ENCODE measurements around the gene ZNF236.

Gene ZNF236

DNA sequence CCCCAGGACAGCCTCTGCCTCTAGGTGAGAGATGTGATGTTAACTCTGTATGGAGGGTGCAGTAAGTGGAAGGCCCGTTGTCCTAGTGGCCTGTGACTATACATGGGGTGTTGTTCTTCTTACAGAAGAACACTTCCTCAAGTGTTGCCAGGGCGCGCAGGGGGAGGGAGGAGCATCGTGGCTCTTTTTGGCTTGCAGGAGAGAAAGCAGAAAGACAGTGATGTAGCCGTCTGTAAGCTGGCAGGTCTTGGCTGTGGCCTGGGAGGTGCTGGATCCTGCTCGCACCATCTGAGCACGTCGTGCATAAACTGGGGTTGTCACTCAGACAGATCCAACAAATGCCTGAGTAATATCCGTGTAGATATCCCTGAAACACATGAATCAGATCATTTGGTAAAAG lies 44.3 kb downstream of the ZNF236 start:
- DNase-seq, result no peak

- DNase-seq, result no peak
These were observed 51.0 kb downstream of the ZNF236 start for GRCh38 chr18:76873311-76873710.

DNA sequence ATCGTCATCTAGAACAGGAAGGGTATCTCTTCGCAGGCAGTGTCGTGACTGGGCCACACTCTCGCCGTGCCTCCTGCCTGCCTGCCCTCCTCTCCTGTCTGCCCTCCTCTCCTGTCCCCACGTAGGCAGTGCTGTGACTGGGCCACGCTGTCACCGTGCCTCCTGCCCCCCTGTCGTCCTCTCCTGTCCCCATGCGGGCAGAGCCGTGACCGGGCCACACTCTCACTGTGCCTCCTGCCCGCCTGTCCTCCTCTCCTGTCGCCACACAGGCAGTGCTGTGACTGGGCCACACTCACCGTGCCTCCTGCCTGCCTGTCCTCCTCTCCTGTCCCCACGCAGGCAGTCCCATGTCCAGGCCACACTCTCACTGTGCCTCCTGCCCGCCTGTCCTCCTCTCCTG lies 51.4 kb downstream of the ZNF236 start:
- DNase-seq, result no peak

- no peak for DNase-seq
These were observed 52.5 kb downstream of the ZNF236 start for GRCh38 chr18:76874642-76875389.

DNA sequence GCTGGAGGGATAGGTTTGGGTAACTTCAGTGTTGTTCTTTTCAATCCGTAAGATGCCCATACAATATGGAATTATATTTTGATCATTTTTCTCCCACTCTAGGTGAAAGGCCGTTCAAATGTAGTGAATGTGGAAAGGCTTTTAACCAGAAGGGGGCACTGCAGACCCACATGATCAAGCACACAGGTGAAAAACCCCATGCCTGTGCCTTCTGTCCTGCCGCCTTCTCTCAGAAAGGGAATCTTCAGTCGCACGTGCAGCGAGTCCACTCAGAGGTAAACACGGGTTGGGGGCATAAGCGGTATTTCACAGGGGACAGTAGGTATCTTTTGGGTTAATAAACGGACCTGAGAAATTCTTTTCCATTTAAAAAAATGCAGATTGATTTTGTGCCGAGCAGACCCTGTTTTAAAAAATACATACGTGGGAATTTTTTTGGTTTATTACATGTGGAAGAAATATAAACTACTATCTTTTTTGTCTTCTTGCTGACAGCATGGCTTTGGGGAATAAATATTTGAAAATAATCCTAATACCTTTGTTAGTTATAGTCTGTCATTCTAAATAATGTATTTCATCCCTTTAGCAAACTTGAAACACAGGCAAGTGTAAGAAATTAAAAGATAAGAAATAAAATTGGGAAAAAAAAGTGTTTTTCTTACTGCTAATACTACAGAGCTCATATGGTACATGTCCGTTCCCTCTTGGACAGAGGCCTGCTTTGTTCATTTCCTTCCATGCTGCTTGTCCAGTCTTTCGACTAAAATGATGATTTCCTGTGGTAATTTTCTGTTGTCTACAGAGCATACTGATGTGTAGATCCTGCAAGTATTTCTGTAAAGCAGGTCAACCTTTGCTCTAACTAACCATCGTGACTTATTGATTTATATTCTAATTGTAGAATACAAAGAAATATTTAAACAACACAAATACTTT lies 53.3 kb downstream of the ZNF236 start:
- peak; percentile 30 for DNase-seq

GRCh38 chr18:76878426-76878825 lies 56.1 kb downstream of the ZNF236 start:
- DNase-seq, result no peak

GRCh38 chr18:76880026-76880425 lies 57.7 kb downstream of the ZNF236 start:
- no peak for DNase-seq

GRCh38 chr18:76881744-76882143 lies 59.4 kb downstream of the ZNF236 start:
- no peak for DNase-seq

- no peak for DNase-seq
These were observed 59.8 kb downstream of the ZNF236 start for GRCh38 chr18:76882146-76882545.

DNA sequence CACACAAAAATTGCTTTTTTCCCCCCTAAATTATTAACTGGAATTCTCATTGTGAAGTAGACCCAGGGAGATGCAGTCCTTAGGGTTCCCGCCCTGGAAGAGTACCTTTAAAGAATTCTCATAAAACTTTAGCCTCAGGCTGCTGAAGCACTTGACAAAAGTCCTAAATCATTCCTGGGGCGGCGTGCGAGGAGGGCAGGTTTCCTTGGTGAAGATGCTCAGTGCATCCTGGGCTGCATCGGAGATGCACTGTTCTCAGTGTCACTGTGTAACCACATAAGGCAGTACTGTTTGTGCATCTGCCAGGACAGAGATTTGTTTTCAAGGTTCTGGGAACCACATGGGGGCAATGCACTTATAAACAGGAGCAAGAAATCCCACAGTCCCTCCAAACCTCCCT lies 62.6 kb downstream of the ZNF236 start:
- no peak for DNase-seq

DNA sequence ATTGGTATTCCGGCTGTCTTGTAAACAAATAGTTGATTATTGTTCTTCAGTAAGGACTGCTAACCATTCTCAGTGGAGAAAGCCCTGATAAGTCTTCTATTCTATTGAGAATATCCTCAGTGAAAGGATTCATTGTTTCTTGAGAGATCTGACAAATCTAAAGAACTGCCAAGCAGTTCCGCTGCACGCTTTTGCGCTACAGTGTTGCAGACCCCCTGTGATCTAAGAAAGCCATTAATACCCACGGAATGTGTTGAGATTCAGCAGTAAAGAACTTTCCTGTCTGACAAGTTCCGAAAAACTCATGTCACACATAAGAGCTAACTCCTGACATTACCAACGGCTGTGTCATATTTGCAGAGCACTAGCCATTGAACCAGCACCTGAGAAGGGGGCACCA lies 63.8 kb downstream of the ZNF236 start:
- DNase-seq, result no peak

GRCh38 chr18:76889091-76889699 lies 66.8 kb downstream of the ZNF236 start:
- DNase-seq, result no peak

- no peak for DNase-seq
These were observed 70.5 kb downstream of the ZNF236 start for GRCh38 chr18:76892832-76893231.

DNA sequence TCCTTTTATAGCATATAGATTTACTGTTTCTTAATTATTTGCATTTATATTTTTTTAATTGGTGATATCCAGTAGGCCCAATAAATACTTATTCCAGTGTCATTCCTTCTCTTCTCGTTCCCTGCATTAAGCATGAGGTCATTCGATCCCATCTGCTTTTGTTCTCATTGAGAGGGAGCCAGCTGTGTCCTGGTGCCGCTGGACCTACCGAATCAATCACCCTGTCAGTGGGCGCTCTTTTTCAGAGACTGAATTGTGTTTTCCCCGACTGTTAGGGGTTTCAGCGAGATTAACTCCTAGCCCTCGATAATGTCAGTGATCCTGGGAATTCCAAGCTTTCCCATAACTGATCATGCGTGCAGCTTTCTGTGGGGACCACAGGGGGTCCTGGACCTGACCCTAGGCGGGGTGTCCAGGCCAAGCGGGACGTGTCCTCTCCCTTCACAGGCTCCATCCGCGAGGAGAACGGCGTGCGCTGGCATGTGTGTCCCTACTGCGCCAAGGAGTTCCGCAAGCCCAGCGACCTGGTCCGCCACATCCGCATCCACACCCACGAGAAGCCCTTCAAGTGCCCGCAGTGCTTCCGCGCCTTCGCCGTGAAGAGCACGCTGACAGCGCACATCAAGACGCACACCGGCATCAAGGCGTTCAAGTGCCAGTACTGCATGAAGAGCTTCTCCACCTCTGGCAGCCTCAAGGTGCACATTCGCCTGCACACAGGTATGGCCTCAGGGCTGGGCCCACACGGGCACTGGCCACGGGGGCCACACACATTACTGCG lies 72.4 kb downstream of the ZNF236 start:
- DNase-seq, result no peak

GRCh38 chr18:76895498-76895897 lies 73.1 kb downstream of the ZNF236 start:
- DNase-seq, result no peak

DNA sequence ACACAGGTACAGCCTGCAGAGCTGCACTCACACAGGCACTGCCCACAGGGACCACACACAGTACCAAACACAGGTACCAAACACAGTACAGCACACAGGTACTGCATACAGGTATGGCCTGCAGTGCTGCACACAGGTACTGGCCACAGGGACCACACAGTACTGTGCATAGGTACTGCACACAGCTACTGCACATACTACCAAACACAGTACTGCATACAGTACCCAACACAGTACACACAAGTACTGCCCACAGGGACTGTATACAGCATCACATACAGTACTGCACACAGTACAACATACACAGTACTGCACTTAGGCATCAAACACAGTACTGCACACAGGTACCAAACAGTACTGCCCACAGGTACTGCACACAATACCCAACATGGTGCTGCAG lies 74.3 kb downstream of the ZNF236 start:
- no peak for DNase-seq

- DNase-seq, result no peak
These were observed 74.9 kb downstream of the ZNF236 start for GRCh38 chr18:76897257-76897656.

DNA sequence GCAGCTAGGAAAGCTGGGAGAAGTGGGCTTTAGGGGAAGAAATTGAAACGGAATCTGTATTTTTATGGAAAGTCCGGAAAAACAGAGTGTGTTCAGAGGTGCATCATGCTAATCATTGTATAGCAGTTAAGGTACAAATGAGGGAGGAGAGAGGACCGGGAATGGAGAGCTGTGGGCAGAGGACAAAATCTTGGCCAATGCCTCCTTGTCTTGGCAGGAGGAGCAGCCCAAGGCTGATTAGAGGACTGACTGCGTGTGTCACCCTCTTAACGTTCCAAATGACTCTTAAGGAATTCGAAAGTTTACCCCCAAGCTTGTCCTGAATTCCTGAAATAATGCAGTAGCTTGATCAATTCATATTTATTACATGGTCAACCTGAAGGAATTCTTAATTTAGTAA lies 81.0 kb downstream of the ZNF236 start:
- DNase-seq, result no peak

GRCh38 chr18:76905821-76906220 lies 83.5 kb downstream of the ZNF236 start:
- no peak for DNase-seq

DNA sequence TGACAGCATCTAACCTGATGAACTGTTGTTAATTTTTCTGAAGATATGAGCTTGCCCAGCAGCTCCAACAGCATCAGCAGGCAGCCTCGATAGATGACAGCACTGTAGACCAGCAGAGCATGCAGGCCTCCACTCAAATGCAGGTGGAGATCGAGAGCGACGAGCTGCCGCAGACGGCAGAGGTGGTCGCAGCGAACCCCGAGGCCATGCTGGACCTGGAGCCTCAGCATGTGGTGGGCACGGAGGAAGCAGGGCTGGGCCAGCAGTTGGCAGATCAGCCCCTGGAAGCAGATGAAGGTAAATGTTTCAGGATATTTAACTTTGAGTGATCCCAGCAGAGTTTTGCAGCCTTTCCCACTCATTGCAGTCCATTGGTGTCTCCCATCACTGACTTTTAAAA lies 85.9 kb downstream of the ZNF236 start:
- no peak for DNase-seq

DNA sequence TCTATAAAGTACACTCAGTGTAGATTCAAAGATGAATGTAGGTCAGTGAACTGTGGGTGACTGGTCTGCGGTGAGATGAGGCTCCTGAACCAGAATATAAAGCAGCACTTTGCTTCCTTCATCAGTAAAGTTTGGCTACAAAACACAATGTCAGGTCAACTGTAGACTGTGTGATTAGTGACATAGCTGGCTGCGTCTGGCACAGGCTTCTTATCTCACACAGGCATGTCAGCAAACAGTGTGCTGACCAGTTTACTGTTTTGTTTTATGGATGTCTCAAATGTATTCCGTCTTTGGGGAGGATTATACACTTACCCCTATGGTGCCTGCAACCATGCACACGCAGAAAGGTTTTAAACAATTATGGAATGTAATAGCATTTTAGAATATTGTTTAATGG lies 87.1 kb downstream of the ZNF236 start:
- DNase-seq, result no peak

GRCh38 chr18:76911440-76911839 lies 89.1 kb downstream of the ZNF236 start:
- no peak for DNase-seq

GRCh38 chr18:76913583-76913982 lies 91.2 kb downstream of the ZNF236 start:
- no peak for DNase-seq
